Right cardiac atrium (tissue), 5 donors: ENCODE results near the gene LGI2. TPM values are rescaled to one million over a fixed set of nuclear protein-coding genes. Genes with fewer than 3 reads are reported as not detected.

Experiments
- ATAC-seq, 2 donors: fragments of 200-7000 bp; cut with Tn5 transposase; one replicate each; pipeline versions ENCODE4 v1.8.0 to v1.9.1; 2020; ENCODE audit warnings: moderate library complexity in 2 of 2, mild to moderate bottlenecking in 1 of 2
- DNase-seq, 3 donors: peaks; one replicate each; pipeline ENCODE4 v3.0.0-alpha.2; 2020
- H3K27ac ChIP-seq: one replicate; pipeline ENCODE4 v1.5.1; 2013; ENCODE audit warnings: mild to moderate bottlenecking, low read length, control low read depth, moderate library complexity
- H3K27me3 ChIP-seq: one replicate; pipeline ENCODE4 v1.6.1; 2013; ENCODE audit not compliant: control insufficient read depth, insufficient read depth
- H3K4me1 ChIP-seq: one replicate; pipeline ENCODE4 v1.6.1; 2013; ENCODE audit warnings: low read length; ENCODE audit not compliant: control insufficient read depth, insufficient read depth
- H3K4me3 ChIP-seq: one replicate; pipeline ENCODE4 v1.5.1; 2013; ENCODE audit warnings: low read length, control low read depth
- H3K9me3 ChIP-seq: one replicate; pipeline ENCODE4 v1.6.1; 2013; ENCODE audit warnings: low read length; ENCODE audit not compliant: control insufficient read depth
- WGBS: extraction: QIAGEN DNeasy Blood & Tissue Kit; methylation state at CpG from one replicate; pipeline ENCODE4 v1.1.7; 2013; 5-methylcytosine and 5-hydroxymethylcytosine counted together
- intact Hi-C, 4 donors: fragments of 100-400 bp; cut with DNase I; formaldehyde crosslinking; loops; one replicate each; pipeline versions ENCODE4 v1.11.0 to v1.14.0; 2022 to 2023
- polyA plus RNA-seq: library from polyadenylated mRNA; stranded (reverse); fragments of 200-250 nt; gene quantifications from one replicate; pipeline ENCODE4 v1.2.3, GENCODE V29; 2013
- total RNA-seq, 4 donors: library from RNA; stranded (reverse); fragmentation: NEBNext Ultra II Directional; extraction: Animal tissue kit (Norgen Biotek cat#: 25700); gene quantifications; one replicate each; pipeline ENCODE4 v1.2.1, GENCODE V29; 2021
- donor health status: healthy with polysubstance abuse.
- donor health status: DM: no; HTN: yes; CAD: no.
- donor health status: DM: no; HTN: no; CAD: no.
- donor health status: DM: no; HTN: yes; CAD: no; lungs with severe emphysema.
- donor health status: DM: yes; HTN: yes; CAD: no.

The LGI2 gene
- total and polyA plus RNA-seq, 5 donors: 2.4 to 7.1 (median 5.4) TPM

DNA sequence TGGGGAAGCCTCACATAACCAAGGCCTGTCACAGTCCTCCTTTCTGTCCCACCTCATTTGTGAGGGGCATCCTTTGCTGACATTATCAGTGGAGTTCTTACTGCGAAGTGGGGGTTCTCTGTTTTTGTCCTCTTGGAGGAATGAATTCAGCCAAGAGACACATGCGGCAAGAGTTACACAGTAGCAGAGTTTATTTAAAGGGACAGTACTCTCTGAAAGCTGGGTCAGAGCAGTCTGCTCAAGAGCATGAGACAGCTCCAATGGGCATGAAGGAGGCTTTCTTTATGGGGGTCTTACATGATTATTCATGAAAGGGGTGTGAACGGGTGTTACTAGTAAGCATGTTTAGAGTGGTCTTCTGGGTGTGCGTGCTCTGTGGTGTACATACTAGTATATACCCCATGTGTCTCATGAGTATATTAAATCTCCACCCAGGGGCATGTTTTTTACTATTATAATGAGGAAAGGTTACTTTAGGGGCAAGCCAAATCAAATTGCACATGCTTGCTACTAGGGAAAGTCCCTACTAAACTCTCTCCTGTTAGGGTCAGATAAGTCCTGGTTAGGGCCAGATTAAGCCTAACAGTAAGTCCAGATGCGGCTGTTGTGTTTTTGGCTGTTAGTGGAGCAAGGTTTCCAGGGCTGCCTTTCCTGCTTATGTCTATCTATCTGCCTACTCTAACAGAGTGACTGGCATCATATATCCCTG lies 19.8 kb upstream of the LGI2 start:
- WGBS: 92% methylated on average over 5 of the region's 5 CpGs
- intact Hi-C loops: loop anchor here in 1 of 4 donors (10.0 kb wide), 1 partner anchor 66 kb away; no protein-coding TSS in a partner anchor
- Histone ChIP-seq H3K4me3 (no peak overlapping the region), H3K27ac (no peak overlapping the region), H3K27me3 (no peaks in the 10 kb centered on the region), H3K9me3 (no peaks in the 10 kb centered on the region), H3K4me1 (no peaks in the 10 kb centered on the region)
- DNase-seq (no peak), ATAC-seq (no peak)

DNA sequence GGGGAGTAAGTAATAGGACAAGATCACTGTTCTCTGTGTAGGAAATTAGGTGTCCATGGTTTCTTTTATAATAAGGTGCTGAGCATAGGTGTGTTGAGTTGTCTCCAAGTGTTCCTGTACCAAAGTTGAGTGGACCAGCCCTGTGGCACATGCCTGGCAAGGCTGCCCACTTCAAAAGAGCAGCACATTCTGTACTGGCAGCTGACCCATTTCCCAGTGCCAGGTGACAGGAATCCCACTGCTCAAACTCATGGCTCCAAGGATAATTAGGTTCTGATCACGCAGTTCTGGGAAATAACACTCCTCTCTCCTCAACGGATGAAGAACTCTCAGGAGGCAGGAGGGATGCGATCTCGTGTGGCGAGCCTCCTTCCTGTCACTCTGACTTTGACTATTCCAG lies 12.8 kb upstream of the LGI2 start:
- Histone ChIP-seq H3K4me1 (no peaks in the 10 kb centered on the region), H3K27me3 (no peaks in the 10 kb centered on the region), H3K27ac (no peak overlapping the region), H3K4me3 (no peak overlapping the region), H3K9me3 (no peaks in the 10 kb centered on the region)
- intact Hi-C loops: no loop called here
- DNase-seq (no peak), ATAC-seq (peak in 1 of 2 donors; percentile 26)
- WGBS: 53% methylated on average over 5 of the region's 5 CpGs

DNA sequence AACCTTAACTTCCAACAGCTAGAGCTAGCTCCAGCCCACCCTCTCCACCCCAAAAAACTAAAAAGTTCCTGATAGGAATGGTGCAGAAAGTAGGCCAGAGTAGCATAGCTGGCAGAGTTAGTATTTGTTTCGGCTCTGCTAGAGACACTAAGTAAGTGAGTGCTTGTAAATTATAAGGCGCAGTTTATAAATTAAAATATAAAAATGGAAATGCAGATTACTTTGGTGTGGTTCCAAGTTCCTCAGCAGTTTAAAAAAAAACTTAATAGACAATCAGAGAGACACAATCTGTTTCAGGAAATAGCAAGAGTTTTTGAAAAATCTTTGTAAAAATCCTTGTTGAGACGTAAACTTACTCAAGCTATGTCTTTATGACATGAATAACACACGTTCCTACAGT lies 2.8 kb upstream of the LGI2 start:
- no peak for ATAC-seq
- WGBS: 78% methylated on average over 4 of the region's 4 CpGs
- no peaks in the 10 kb centered on the region for H3K27me3 ChIP-seq

DNA sequence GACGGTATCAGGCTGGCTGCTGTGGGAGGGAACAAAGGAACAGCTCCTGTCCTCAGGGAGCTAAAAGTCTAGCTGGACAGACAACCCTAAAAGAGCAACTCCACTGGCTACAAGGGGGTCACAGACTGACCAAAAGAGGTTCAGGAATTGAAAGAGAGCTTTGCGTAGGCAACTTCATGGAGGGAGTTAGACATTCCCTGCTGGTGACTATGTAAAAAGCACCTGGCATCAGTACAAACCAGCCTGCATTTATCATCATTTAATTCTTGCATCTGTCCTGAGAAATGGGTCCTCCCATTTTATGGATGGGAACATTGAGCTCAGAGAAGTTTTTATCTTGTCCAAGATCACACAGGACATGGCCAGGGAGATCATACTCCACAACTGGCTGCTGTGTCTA lies 1.4 kb upstream of the LGI2 start:
- H3K27me3 ChIP-seq: no peaks in the 10 kb centered on the region
- DNase-seq (no peak), ATAC-seq (no peak)
- no peaks in the 10 kb centered on the region for H3K4me1 ChIP-seq
- H3K4me3 ChIP-seq: no peak overlapping the region
- H3K27ac ChIP-seq: no peak overlapping the region
- 85% methylated on average over 2 of the region's 2 CpGs for WGBS
- no peaks in the 10 kb centered on the region for H3K9me3 ChIP-seq
- intact Hi-C loops: no loop called here

More for the DNA sequence above, 2.8 kb upstream of the LGI2 start:
- H3K27ac ChIP-seq: no peak overlapping the region
- H3K9me3 ChIP-seq: no peaks in the 10 kb centered on the region
- no peak for DNase-seq
- no peak overlapping the region for H3K4me3 ChIP-seq
- intact Hi-C loops: no loop called here
- no peaks in the 10 kb centered on the region for H3K4me1 ChIP-seq

DNA sequence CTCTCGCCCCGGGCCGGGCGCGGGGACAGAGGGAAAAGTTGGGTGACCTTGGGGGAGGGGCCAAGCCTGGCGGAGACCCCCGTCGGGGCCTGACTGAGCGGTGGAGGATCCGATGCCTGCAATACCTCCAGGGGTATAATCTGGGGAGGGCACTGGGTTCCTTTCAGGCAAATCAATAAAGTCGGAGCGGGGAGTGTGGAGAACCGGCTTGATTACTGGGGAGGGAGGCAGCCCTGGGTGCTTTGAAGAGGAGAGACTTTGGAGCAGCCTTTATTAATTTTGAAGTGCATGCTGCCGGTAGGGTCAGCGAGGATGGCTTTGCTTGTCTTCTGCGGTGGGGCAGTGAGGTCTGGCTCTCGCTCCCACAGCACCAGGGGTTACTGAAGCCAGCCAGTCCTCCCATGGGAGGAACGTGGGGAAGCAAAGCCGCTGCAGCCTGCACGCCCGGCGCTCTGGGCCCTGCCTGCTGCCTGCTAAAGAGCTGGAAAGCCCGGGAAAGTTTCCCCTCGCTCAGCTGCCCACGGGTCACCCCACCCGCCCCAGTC lies 403 bp upstream of the LGI2 start:
- peak; percentile 73 to 76 for ATAC-seq
- no peaks in the 10 kb centered on the region for H3K9me3 ChIP-seq
- 3% methylated on average over 26 of the region's 26 CpGs for WGBS
- H3K27ac ChIP-seq: peak overlapping the region; percentile 42
- no peaks in the 10 kb centered on the region for H3K4me1 ChIP-seq
- DNase-seq: peak; percentile 53 to 75 (median 67)
- intact Hi-C loops: no loop called here
- H3K4me3 ChIP-seq: peak overlapping the region; percentile 97
- H3K27me3 ChIP-seq: no peaks in the 10 kb centered on the region

DNA sequence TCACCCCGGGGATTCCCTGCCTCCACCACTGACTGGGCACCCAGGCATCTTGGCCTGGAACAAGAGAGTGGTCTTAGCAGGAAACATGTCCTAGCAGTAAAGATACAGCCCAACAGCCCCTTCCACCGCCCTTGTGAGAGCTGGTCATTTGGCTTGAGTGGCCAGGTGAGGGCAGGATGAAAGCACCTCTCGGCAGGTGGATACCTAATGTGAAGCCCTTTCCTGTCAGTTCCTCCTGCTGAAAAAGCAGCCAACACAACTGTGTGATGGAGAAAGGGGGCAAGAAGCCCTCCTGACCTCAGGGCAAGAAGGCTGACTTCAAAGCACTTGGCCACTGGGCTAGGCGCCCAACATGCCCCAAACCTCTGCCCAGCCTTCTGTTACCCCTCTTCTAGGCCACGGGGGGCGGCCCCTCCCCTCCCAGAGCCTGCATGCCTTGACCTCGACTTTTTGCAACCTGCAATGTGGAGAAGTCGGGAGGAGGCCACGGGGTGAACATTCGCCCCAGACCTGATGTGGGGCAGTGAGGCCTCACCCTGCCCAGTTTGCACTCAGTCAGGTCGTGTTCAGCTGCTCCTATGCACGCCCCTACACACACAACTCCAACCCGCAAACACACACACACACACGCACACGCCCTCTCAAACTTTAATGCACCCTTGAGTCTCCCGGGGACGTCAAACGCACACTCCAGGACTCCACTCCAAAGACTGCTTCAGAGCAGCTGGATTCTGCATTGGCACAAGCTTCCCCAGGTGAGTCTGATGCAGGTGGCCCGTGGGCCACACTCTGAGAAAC lies 1.1 kb downstream of the LGI2 start:
- WGBS: 49% methylated on average over 19 of the region's 19 CpGs
- intact Hi-C loops: no loop called here
- ATAC-seq: peak in 1 of 2 donors; percentile 10
- Histone ChIP-seq H3K27ac (no peak overlapping the region), H3K27me3 (no peaks in the 10 kb centered on the region), H3K4me1 (no peaks in the 10 kb centered on the region), H3K4me3 (peak overlapping the region; percentile 97), H3K9me3 (no peaks in the 10 kb centered on the region)
- no peak for DNase-seq

DNA sequence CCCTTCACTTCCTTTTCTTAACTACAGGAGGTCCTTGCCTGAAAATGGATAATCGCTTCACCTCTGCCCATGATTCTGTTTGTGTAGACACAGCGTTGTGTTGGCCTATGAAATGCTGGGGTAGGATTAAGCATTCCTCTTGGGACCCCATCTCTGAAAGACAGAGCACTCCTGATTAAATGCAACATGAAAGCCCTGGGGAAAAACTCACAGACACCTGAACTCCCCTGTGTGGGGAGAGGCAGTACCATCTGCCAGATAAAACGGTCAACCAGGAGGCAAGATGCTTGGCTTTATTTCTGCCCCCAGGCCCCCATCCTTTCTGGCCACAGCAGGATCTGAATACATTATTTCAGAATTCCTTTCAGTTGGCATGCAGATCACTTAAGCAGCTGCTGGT lies 1.9 kb downstream of the LGI2 start:
- 92% methylated on average over 3 of the region's 3 CpGs for WGBS
- no peak for DNase-seq
- no peak overlapping the region for H3K27ac ChIP-seq
- no peaks in the 10 kb centered on the region for H3K4me1 ChIP-seq
- H3K27me3 ChIP-seq: no peaks in the 10 kb centered on the region
- ATAC-seq: no peak
- H3K9me3 ChIP-seq: no peaks in the 10 kb centered on the region
- no peak overlapping the region for H3K4me3 ChIP-seq
- intact Hi-C loops: no loop called here

DNA sequence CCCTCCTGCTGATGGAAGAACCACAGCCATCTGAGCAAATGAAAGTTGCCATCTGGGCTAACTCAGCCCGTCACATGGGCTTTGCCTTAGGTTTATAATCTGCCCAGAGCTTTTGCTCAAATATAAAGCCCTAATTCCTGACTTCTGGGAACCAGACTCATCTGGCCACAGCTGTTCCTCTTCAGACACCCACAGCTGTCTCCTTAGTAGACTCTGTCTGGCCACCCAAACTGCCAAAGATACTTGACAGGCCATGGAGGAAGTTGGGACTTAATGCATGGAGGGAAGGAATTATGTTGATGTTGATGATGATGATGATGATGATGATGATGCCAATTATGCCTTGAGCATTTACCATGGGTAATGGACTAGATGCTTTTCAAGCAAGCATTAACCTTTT lies 8.0 kb downstream of the LGI2 start:
- Histone ChIP-seq H3K4me1 (no peaks in the 10 kb centered on the region), H3K4me3 (no peak overlapping the region), H3K9me3 (no peaks in the 10 kb centered on the region), H3K27ac (no peak overlapping the region), H3K27me3 (no peaks in the 10 kb centered on the region)
- 88% methylated on average over 1 of the region's 1 CpG for WGBS
- ATAC-seq (no peak), DNase-seq (no peak)
- intact Hi-C loops: no loop called here

DNA sequence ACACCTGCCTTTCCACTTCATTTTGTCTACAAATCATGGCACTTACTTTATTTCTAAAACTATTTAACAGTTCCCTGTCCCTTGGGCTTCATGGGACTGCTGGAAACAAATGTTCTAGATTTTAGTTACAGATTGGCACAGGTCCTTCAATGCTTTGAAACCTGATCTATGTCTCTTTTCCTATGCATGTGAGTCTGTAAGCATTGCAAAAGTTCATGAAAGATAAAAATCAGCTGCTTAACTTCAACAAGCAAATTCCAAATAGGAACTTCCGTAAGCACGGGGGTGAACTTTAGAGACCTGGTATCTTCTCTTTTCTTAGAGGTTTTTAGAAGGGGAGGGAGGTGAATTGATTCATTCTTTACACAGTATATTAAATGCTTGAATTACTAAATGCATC lies 9.5 kb downstream of the LGI2 start:
- H3K9me3 ChIP-seq: no peaks in the 10 kb centered on the region
- no peaks in the 10 kb centered on the region for H3K4me1 ChIP-seq
- H3K4me3 ChIP-seq: no peak overlapping the region
- DNase-seq: no peak
- intact Hi-C loops: no loop called here
- no peaks in the 10 kb centered on the region for H3K27me3 ChIP-seq
- no peak overlapping the region for H3K27ac ChIP-seq
- ATAC-seq: no peak
- 92% methylated on average over 2 of the region's 2 CpGs for WGBS

DNA sequence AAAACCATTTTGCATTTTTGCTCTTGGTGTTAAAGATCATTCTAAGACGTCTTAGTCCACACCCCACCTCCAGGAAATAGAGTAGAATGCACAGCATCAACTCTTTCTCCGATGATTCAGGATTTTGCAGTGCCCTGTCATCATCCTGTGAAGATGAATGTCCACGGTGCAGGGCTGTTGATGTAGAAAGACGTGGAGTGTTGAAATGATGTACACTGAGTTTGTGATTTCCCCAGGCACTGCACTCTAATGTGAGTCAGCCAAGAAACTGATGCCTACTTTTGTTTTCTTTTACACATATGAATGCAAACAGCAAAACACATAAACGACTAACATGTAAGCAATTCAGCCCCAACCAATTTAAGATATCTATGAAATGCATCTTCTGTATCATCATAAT lies 10.5 kb downstream of the LGI2 start:
- intact Hi-C loops: no loop called here
- H3K9me3 ChIP-seq: no peaks in the 10 kb centered on the region
- no peak for DNase-seq
- no peaks in the 10 kb centered on the region for H3K27me3 ChIP-seq
- WGBS: 76% methylated on average over 5 of the region's 5 CpGs
- H3K27ac ChIP-seq: no peak overlapping the region
- ATAC-seq: no peak
- H3K4me3 ChIP-seq: no peak overlapping the region
- no peaks in the 10 kb centered on the region for H3K4me1 ChIP-seq

DNA sequence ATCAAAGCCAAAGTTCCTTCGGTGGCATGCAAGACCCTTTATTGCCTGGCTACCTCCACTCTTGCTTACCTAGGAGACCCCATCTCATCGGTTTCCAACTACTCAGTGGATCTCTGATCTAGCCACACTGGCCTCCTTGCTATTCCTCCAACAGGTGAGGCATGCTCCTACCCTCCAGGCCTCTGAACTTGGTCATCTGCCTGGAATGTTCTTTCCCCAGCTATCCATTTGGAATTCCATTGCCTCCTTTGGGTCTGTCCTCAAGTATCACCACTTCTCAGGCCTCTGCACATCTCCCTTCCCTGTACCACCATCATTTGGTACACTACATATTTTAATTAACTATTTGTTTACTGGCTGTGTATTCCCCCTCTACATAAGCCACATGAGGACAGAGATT lies 11.2 kb downstream of the LGI2 start:
- no peak overlapping the region for H3K4me3 ChIP-seq
- DNase-seq (no peak), ATAC-seq (no peak)
- H3K27me3 ChIP-seq: no peaks in the 10 kb centered on the region
- intact Hi-C loops: no loop called here
- no peaks in the 10 kb centered on the region for H3K9me3 ChIP-seq
- 97% methylated on average over 2 of the region's 2 CpGs for WGBS
- no peak overlapping the region for H3K27ac ChIP-seq
- H3K4me1 ChIP-seq: no peaks in the 10 kb centered on the region
